H9 (cell line): ENCODE data around the gene HDAC2. TPM values are rescaled to one million over a fixed set of nuclear protein-coding genes. Genes with fewer than 3 reads are reported as not detected.

Source experiments
- DNase-seq: peaks from one replicate; pipeline ENCODE4 v3.0.0-alpha.2; 2017
- H2AFZ ChIP-seq: one replicate; pipeline ENCODE4 v1.6.1; 2013; ENCODE audit warnings: mild to moderate bottlenecking, low read length, control low read depth, moderate library complexity
- H2AK5ac ChIP-seq: 2 replicates; pipeline ENCODE4 v1.6.1; 2013; ENCODE audit warnings: low read length, control low read depth, mixed read lengths; ENCODE audit not compliant: insufficient read length
- H2BK120ac ChIP-seq: one replicate; pipeline ENCODE4 v1.6.1; 2013; ENCODE audit warnings: low read depth, mild to moderate bottlenecking, low read length, control low read depth, inconsistent platforms; ENCODE audit not compliant: poor library complexity, severe bottlenecking
- H2BK12ac ChIP-seq: 2 replicates; pipeline ENCODE4 v1.6.1; 2013; ENCODE audit warnings: low read length, control low read depth, mixed read lengths, low read depth; ENCODE audit not compliant: insufficient read length
- H2BK15ac ChIP-seq: 2 replicates; pipeline ENCODE4 v1.6.1; 2013; ENCODE audit warnings: low read depth, low read length, control low read depth
- H2BK20ac ChIP-seq: one replicate; pipeline ENCODE4 v1.6.1; 2013; ENCODE audit warnings: low read depth, mild to moderate bottlenecking, low read length, control low read depth, inconsistent platforms; ENCODE audit not compliant: poor library complexity, severe bottlenecking
- H2BK5ac ChIP-seq: 2 replicates; pipeline ENCODE4 v1.6.1; 2013; ENCODE audit warnings: low read length, control low read depth, mixed read lengths; ENCODE audit not compliant: insufficient read length
- H3K14ac ChIP-seq: 2 replicates; pipeline ENCODE4 v1.6.1; 2013; ENCODE audit warnings: low read length, control low read depth; ENCODE audit not compliant: insufficient read depth
- H3K18ac ChIP-seq: 2 replicates; pipeline ENCODE4 v1.6.1; 2013; ENCODE audit warnings: low read depth, mild to moderate bottlenecking, mixed read lengths, low read length, control low read depth; ENCODE audit not compliant: insufficient read length
- H3K23ac ChIP-seq: 2 replicates; pipeline ENCODE4 v1.6.1; 2013; ENCODE audit warnings: low read length, control low read depth, mixed read lengths, low read depth; ENCODE audit not compliant: insufficient read length
- H3K23me2 ChIP-seq: 2 replicates; pipeline ENCODE4 v1.6.1; 2013; ENCODE audit warnings: low read depth, mild to moderate bottlenecking, mixed read lengths, low read length, control low read depth; ENCODE audit not compliant: insufficient read length, poor library complexity, severe bottlenecking
- H3K27ac ChIP-seq: 2 replicates; pipeline ENCODE4 v1.5.1; 2013; ENCODE audit warnings: low read length, control low read depth, mixed read lengths, low read depth; ENCODE audit not compliant: insufficient read length
- H3K27me3 ChIP-seq: 2 replicates; pipeline ENCODE4 v1.6.1; 2013; ENCODE audit warnings: low read length, control low read depth, inconsistent platforms; ENCODE audit not compliant: insufficient read depth
- H3K4ac ChIP-seq: 2 replicates; pipeline ENCODE4 v1.6.1; 2013; ENCODE audit warnings: low read depth, mild to moderate bottlenecking, control low read depth, inconsistent platforms, low read length, moderate library complexity
- H3K4me1 ChIP-seq: 2 replicates; pipeline ENCODE4 v1.6.1; 2013; ENCODE audit warnings: low read length, control low read depth, inconsistent platforms; ENCODE audit not compliant: insufficient read depth
- H3K4me2 ChIP-seq: 2 replicates; pipeline ENCODE4 v1.6.1; 2013; ENCODE audit warnings: low read length, control low read depth, mixed read lengths; ENCODE audit not compliant: insufficient read length, insufficient read depth
- H3K56ac ChIP-seq: 2 replicates; pipeline ENCODE4 v1.6.1; 2013; ENCODE audit warnings: low read depth, mild to moderate bottlenecking, mixed read lengths, low read length, control low read depth; ENCODE audit not compliant: insufficient read length
- H3K79me1 ChIP-seq: 2 replicates; pipeline ENCODE4 v1.6.1; 2013; ENCODE audit warnings: low read depth, mild to moderate bottlenecking, moderate library complexity, low read length, control low read depth, inconsistent platforms; ENCODE audit not compliant: insufficient read depth, poor library complexity, severe bottlenecking
- H3K79me2 ChIP-seq: 2 replicates; pipeline ENCODE4 v1.6.1; 2013; ENCODE audit warnings: low read length, control low read depth, inconsistent platforms; ENCODE audit not compliant: insufficient read depth
- H3K9ac ChIP-seq: 2 replicates; pipeline ENCODE4 v1.6.1; 2013; ENCODE audit warnings: low read length, control low read depth, mixed read lengths; ENCODE audit not compliant: insufficient read length; ENCODE audit errors: extremely low read depth
- H3K9me3 ChIP-seq: one replicate; pipeline ENCODE4 v1.6.1; 2013; ENCODE audit warnings: low read depth, low read length, inconsistent platforms; ENCODE audit not compliant: control insufficient read depth
- H3T11ph ChIP-seq: one replicate; pipeline ENCODE4 v1.6.1; 2013; ENCODE audit warnings: mild to moderate bottlenecking, low read length, control low read depth, inconsistent platforms
- H4K20me1 ChIP-seq: one replicate; pipeline ENCODE4 v1.6.1; 2013; ENCODE audit not compliant: control insufficient read depth, insufficient read length, insufficient read depth
- H4K5ac ChIP-seq: 2 replicates; pipeline ENCODE4 v1.6.1; 2013; ENCODE audit warnings: low read depth, mild to moderate bottlenecking, mixed read lengths, low read length, control low read depth; ENCODE audit not compliant: insufficient read length
- H4K8ac ChIP-seq: replicated peaks from 2 replicates; pipeline ENCODE4 v1.6.1; 2013; ENCODE audit warnings: low read length, control low read depth, mixed read lengths, low read depth; ENCODE audit not compliant: insufficient read length
- H4K91ac ChIP-seq: 2 replicates; pipeline ENCODE4 v1.6.1; 2013; ENCODE audit warnings: low read depth, mild to moderate bottlenecking, moderate library complexity, mixed read lengths, low read length, control low read depth; ENCODE audit not compliant: insufficient read length
- H3K27ac Mint-ChIP-seq, 3 experiments: 2 replicates in 2 of 3; 3 replicates in 1 of 3; pipeline ENCODE4 v1.8.0; 2020 to 2021; ENCODE audit warnings: mixed read lengths in 3 of 3, mild to moderate bottlenecking in 1 of 3, moderate library complexity in 1 of 3
- H3K27me3 Mint-ChIP-seq: 2 replicates; pipeline ENCODE4 v1.8.0; 2021; ENCODE audit warnings: low read depth, mild to moderate bottlenecking, moderate library complexity, mixed read lengths
- H3K36me3 Mint-ChIP-seq, 3 experiments: 2 replicates in 2 of 3; 3 replicates in 1 of 3; pipeline ENCODE4 v1.8.0; 2020 to 2021; ENCODE audit warnings: low read depth in 3 of 3, mixed read lengths in 3 of 3; ENCODE audit not compliant: insufficient read depth in 1 of 3
- H3K4me1 Mint-ChIP-seq, 2 experiments: 2 replicates each; pipeline ENCODE4 v1.8.0; 2020; ENCODE audit warnings: mixed read lengths in 2 of 2
- H3K4me3 Mint-ChIP-seq, 2 experiments: 2 replicates in 1 of 2; 3 replicates in 1 of 2; pipeline ENCODE4 v1.8.0; 2020 to 2021; ENCODE audit warnings: mild to moderate bottlenecking in 2 of 2, mixed read lengths in 2 of 2, moderate library complexity in 1 of 2
- H3K9me3 Mint-ChIP-seq, 2 experiments: 2 replicates in 1 of 2; 3 replicates in 1 of 2; pipeline ENCODE4 v1.8.0; 2020; ENCODE audit warnings: mild to moderate bottlenecking in 2 of 2, mixed read lengths in 2 of 2, moderate library complexity in 1 of 2
- WGBS: extraction: QIAGEN DNeasy Blood & Tissue Kit; methylation state at CpG from one replicate; pipeline ENCODE4 v1.1.7; 2013; ENCODE audit warnings: missing lambda C conversion rate, low lambda C conversion rate, mixed read lengths; ENCODE audit not compliant: insufficient read length; ENCODE audit errors: extremely low coverage; 5-methylcytosine and 5-hydroxymethylcytosine counted together
- total RNA-seq: library from RNA; stranded (reverse); gene quantifications from 2 replicates; pipeline ENCODE4 v1.2.1, GENCODE V29; 2021
- TF ChIP-seq, protein P1 (sequence below): fragments of 200-600 bp; sonication (generic); conservative IDR thresholded peaks from 3 replicates; pipeline ENCODE4 v1.8.0; 2021; ENCODE audit warnings: antibody characterized with exemption, mild to moderate bottlenecking

Gene HDAC2
- total RNA-seq, 1 experiment from 2014 or later = 330 TPM

DNA sequence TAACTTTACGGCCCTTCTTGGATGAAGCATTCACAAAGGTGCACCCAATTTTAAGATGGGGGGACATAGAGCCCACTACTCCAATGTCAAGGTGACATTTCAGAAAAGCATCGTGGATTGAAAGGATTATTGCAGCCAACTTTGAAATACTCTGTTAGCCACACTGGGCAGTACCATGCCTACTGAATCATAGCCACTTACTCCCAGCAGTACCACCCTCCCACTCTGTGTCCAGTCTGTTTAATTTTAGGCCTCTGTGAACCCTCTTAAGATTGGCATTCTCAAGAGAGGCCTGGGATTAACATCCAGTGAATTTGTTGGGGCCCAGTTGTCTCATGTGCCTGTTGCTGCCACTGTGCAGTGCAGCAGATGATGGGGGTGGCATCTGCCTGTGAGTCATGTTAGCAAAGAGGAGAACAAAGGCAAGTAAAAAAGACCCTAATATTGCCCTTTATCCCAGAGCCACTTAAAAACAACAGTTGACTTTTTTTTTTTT, 11.2 kb upstream of the HDAC2 start:
- WGBS = no CpG with 5 or more reads among the region's 2 CpGs
- no peak overlapping the region for H3T11ph ChIP-seq
- H3K27me3 ChIP-seq = no peaks in the 10 kb centered on the region

More for the DNA sequence above, 11.2 kb upstream of the HDAC2 start:
- Histone ChIP-seq H3K4me1 (no peaks in the 10 kb centered on the region), H4K20me1 (no peaks in the 10 kb centered on the region), H4K5ac (no peak overlapping the region), H4K8ac (no peak overlapping the region), H3K79me2 (no peaks in the 10 kb centered on the region), H3K79me1 (no peaks in the 10 kb centered on the region), H2BK15ac (no peak overlapping the region), H3K27ac (no peak overlapping the region), H2BK120ac (no peak overlapping the region), H2BK20ac (no peak overlapping the region), H2AFZ (no peak overlapping the region), H2BK12ac (no peak overlapping the region), H3K9me3 (no peaks in the 10 kb centered on the region), H3K4me2 (no peak overlapping the region), H3K14ac (no peak overlapping the region), H3K56ac (no peak overlapping the region), H3K23ac (no peak overlapping the region), H3K4ac (no peak overlapping the region), H4K91ac (no peak overlapping the region), H2BK5ac (no peak overlapping the region), H3K18ac (no peak overlapping the region), H3K23me2 (no peaks in the 10 kb centered on the region), H2AK5ac (no peak overlapping the region), H3K9ac (no peak overlapping the region)
- H3K27me3 Mint-ChIP-seq = no peaks in the 10 kb centered on the region
- TF ChIP-seq, protein P1, sequence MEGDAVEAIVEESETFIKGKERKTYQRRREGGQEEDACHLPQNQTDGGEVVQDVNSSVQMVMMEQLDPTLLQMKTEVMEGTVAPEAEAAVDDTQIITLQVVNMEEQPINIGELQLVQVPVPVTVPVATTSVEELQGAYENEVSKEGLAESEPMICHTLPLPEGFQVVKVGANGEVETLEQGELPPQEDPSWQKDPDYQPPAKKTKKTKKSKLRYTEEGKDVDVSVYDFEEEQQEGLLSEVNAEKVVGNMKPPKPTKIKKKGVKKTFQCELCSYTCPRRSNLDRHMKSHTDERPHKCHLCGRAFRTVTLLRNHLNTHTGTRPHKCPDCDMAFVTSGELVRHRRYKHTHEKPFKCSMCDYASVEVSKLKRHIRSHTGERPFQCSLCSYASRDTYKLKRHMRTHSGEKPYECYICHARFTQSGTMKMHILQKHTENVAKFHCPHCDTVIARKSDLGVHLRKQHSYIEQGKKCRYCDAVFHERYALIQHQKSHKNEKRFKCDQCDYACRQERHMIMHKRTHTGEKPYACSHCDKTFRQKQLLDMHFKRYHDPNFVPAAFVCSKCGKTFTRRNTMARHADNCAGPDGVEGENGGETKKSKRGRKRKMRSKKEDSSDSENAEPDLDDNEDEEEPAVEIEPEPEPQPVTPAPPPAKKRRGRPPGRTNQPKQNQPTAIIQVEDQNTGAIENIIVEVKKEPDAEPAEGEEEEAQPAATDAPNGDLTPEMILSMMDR = no peak
- no peaks in the 10 kb centered on the region for H3K36me3 Mint-ChIP-seq
- no peaks in the 10 kb centered on the region for H3K9me3 Mint-ChIP-seq
- 0 out of 4 replicates have a peak, but pooled peaks cover 3 to 5% of the 10 kb centered on the region in 2 experiments for H3K4me1 Mint-ChIP-seq
- no peak overlapping the region for H3K27ac Mint-ChIP-seq
- no peak overlapping the region for H3K4me3 Mint-ChIP-seq
- DNase-seq = no peak
